Stomach (tissue), 4 donors: ENCODE data around the gene SPAG16.

Source experiments
- CTCF ChIP-seq, 7 experiments: fragments of 450-650 bp in 4 of 7; fragments of 200-600 bp in 3 of 7; sonication (generic) in 3 of 7; IDR thresholded peaks; one replicate each; pipeline ENCODE4 v1.5.1; 2016 to 2019; ENCODE audit warnings: antibody characterized with exemption in 7 of 7, control low read depth in 2 of 7, mild to moderate bottlenecking in 1 of 7
- POLR2A ChIP-seq, 4 donors: fragments of 450-650 bp; IDR thresholded peaks; one replicate each; pipeline ENCODE4 v1.6.1; 2016; ENCODE audit warnings: antibody characterized with exemption in 4 of 4, control low read depth in 2 of 4, mild to moderate bottlenecking in 1 of 4, moderate library complexity in 1 of 4

GRCh38 chr2:213286161-213286560 lies 1.9 kb downstream of the SPAG16 start:
- TF ChIP-seq CTCF (IDR thresholded peaks at IDR 0.05) (no peak), POLR2A (IDR thresholded peaks at IDR 0.05) (no peak)
